Adipose tissue (tissue), 3 donors: ENCODE results near the gene ITPK1. TPM values are rescaled to one million over a fixed set of nuclear protein-coding genes. Genes with fewer than 3 reads are reported as not detected.
A peak's percentile ranks its signal among the peaks of the same experiment; 100 is the strongest.
"Not testable (repeated sequence)": the region's sequence is repeated elsewhere in the genome, so short reads cannot be mapped to it uniquely, and the experiment has no call there.

Source experiments
- H3K27ac ChIP-seq: one replicate; pipeline ENCODE4 v1.5.1; 2013; ENCODE audit warnings: low read depth, low read length
- WGBS, 3 donors: extraction: QIAGEN DNeasy Blood & Tissue Kit; methylation state at CpG; one replicate each; pipeline ENCODE4 v1.1.7; 2013; 5-methylcytosine and 5-hydroxymethylcytosine counted together
- polyA plus RNA-seq, 3 donors: library from polyadenylated mRNA; stranded (reverse); fragments of 200-250 nt; gene quantifications; one replicate each; pipeline ENCODE4 v1.2.3, GENCODE V29; 2013
- donor health status: healthy with polysubstance abuse.
- donor health status: Bipolar disorder and iron deficiency.
- donor health status: healthy.

The ITPK1 gene
- polyA plus RNA-seq, 3 donors, result 26.6 to 147 (median 29.9) TPM

- peak overlapping the region; percentile 88 for H3K27ac ChIP-seq
- 21 to 56% (median 21%) methylated on average over 19 of the region's 19 CpGs for WGBS, 3 donors
These were observed 41.6 kb downstream of the ITPK1 start for GRCh38 chr14:93073910-93074769.

GRCh38 chr14:93073358-93073707, 42.4 kb downstream of the ITPK1 start:
- 34 to 70% (median 37%) methylated on average over 4 of the region's 4 CpGs for WGBS, 3 donors
- H3K27ac ChIP-seq, result no peak overlapping the region

GRCh38 chr14:93072659-93073357, 42.9 kb downstream of the ITPK1 start:
- no peak overlapping the region for H3K27ac ChIP-seq
- WGBS, 3 donors, result 66 to 83% (median 76%) methylated on average over 12 of the region's 12 CpGs

GRCh38 chr14:93068711-93069110, 47.0 kb downstream of the ITPK1 start:
- 86 to 94% (median 89%) methylated on average over 8 of the region's 8 CpGs for WGBS, 3 donors
- no peak overlapping the region for H3K27ac ChIP-seq

GRCh38 chr14:93067088-93067487, 48.6 kb downstream of the ITPK1 start:
- no peak overlapping the region for H3K27ac ChIP-seq

GRCh38 chr14:93065272-93065730, 50.4 kb downstream of the ITPK1 start:
- H3K27ac ChIP-seq, result no peak overlapping the region
- 87 to 89% (median 88%) methylated on average over 2 of the region's 2 CpGs for WGBS, 3 donors

More at GRCh38 chr14:93067088-93067487, 48.6 kb downstream of the ITPK1 start:
- WGBS, 3 donors, result 92 to 94% (median 93%) methylated on average over 5 of the region's 5 CpGs

- 70 to 83% (median 76%) methylated on average over 10 of the region's 10 CpGs for WGBS, 3 donors
These were observed 51.1 kb downstream of the ITPK1 start for GRCh38 chr14:93064411-93065271.

GRCh38 chr14:93063393-93063792, 52.3 kb downstream of the ITPK1 start:
- no peak overlapping the region for H3K27ac ChIP-seq
- 93 to 98% (median 94%) methylated on average over 5 of the region's 5 CpGs for WGBS, 3 donors

More at GRCh38 chr14:93064411-93065271, 51.1 kb downstream of the ITPK1 start:
- H3K27ac ChIP-seq, result no peak overlapping the region

- no peak overlapping the region for H3K27ac ChIP-seq
- 85 to 90% (median 88%) methylated on average over 10 of the region's 10 CpGs for WGBS, 3 donors
These were observed 52.8 kb downstream of the ITPK1 start for GRCh38 chr14:93062890-93063289.

GRCh38 chr14:93062013-93062412, 53.7 kb downstream of the ITPK1 start:
- not testable (repeated sequence) for H3K27ac ChIP-seq
- 90 to 91% (median 91%) methylated on average over 12 of the region's 12 CpGs for WGBS, 3 donors

GRCh38 chr14:93061380-93062012, 54.2 kb downstream of the ITPK1 start:
- WGBS, 3 donors, result 77 to 80% (median 79%) methylated on average over 4 of the region's 4 CpGs
- H3K27ac ChIP-seq, result no peak overlapping the region

GRCh38 chr14:93060841-93061240, 54.9 kb downstream of the ITPK1 start:
- H3K27ac ChIP-seq, result no peak overlapping the region
- WGBS, 3 donors, result 89 to 100% (median 94%) methylated on average over 1 of the region's 1 CpG

- H3K27ac ChIP-seq, result no peak overlapping the region
- WGBS, 3 donors, result 64 to 82% (median 67%) methylated on average over 9 of the region's 9 CpGs
These were observed 55.7 kb downstream of the ITPK1 start for GRCh38 chr14:93059917-93060545.

- H3K27ac ChIP-seq, result no peak overlapping the region
- WGBS, 3 donors, result 94 to 97% (median 95%) methylated on average over 11 to 16 of the region's 16 CpGs
These were observed 56.5 kb downstream of the ITPK1 start for GRCh38 chr14:93059260-93059659.

GRCh38 chr14:93057586-93058280, 58.0 kb downstream of the ITPK1 start:
- 95 to 96% (median 95%) methylated on average over 12 to 14 of the region's 14 CpGs for WGBS, 3 donors
- H3K27ac ChIP-seq, result no peak overlapping the region

GRCh38 chr14:93056840-93057585, 58.7 kb downstream of the ITPK1 start:
- no peak overlapping the region for H3K27ac ChIP-seq
- WGBS, 3 donors, result 72 to 86% (median 84%) methylated on average over 14 of the region's 14 CpGs
